Natural killer cell (primary cell): Measurements from ENCODE around the gene KMT2A. TPM values are rescaled to one million over a fixed set of nuclear protein-coding genes. Genes with fewer than 3 reads are reported as not detected.
A peak's percentile ranks its signal among the peaks of the same experiment; 100 is the strongest.

Experiments
- ATAC-seq, 3 donors: fragments of 150-1000 bp in 2 of 3; fragments of 200-7000 bp in 1 of 3; cut with Tn5 transposase; 1 replicate in 1 of 3; 2 replicates in 2 of 3; pipeline ENCODE4 v1.10.0; 2021; ENCODE audit warnings: mild to moderate bottlenecking in 2 of 3, moderate library complexity in 2 of 3
- DNase-seq, 2 donors: peaks; one replicate each; pipeline versions ENCODE4 v3.0.0 to v3.0.0-alpha.2; 2013 to 2021; ENCODE audit warnings: mixed read lengths in 1 of 2
- H3K27ac ChIP-seq: one replicate; pipeline ENCODE4 v1.5.1; 2013; ENCODE audit warnings: mild to moderate bottlenecking, low read length
- H3K27me3 ChIP-seq: one replicate; pipeline ENCODE4 v1.6.1; 2013; ENCODE audit warnings: low read length; ENCODE audit not compliant: control insufficient read depth, insufficient read depth
- H3K36me3 ChIP-seq: one replicate; pipeline ENCODE4 v1.6.1; 2013; ENCODE audit warnings: low read length; ENCODE audit not compliant: control insufficient read depth, insufficient read depth
- H3K4me1 ChIP-seq: one replicate; pipeline ENCODE4 v1.6.1; 2013; ENCODE audit warnings: low read length; ENCODE audit not compliant: control insufficient read depth, insufficient read depth
- H3K4me3 ChIP-seq: one replicate; pipeline ENCODE4 v1.5.1; 2013; ENCODE audit warnings: low read length
- H3K9me3 ChIP-seq: one replicate; pipeline ENCODE4 v1.6.1; 2013; ENCODE audit warnings: low read length; ENCODE audit not compliant: control insufficient read depth, insufficient read depth
- H3K27ac Mint-ChIP-seq, 2 donors: one replicate each; pipeline ENCODE4 v1.8.0; 2022; ENCODE audit warnings: mild to moderate bottlenecking in 2 of 2, mixed read lengths in 2 of 2, moderate library complexity in 1 of 2
- H3K27me3 Mint-ChIP-seq, 2 donors: one replicate each; pipeline ENCODE4 v1.8.0; 2022; ENCODE audit warnings: low read depth in 2 of 2, mixed read lengths in 2 of 2
- H3K36me3 Mint-ChIP-seq: one replicate; pipeline ENCODE4 v1.8.0; 2022; ENCODE audit warnings: mixed read lengths
- H3K4me1 Mint-ChIP-seq, 2 donors: one replicate each; pipeline ENCODE4 v1.8.0; 2022; ENCODE audit warnings: mixed read lengths in 2 of 2
- H3K4me3 Mint-ChIP-seq: one replicate; pipeline ENCODE4 v1.8.0; 2022; ENCODE audit warnings: mild to moderate bottlenecking, moderate library complexity, mixed read lengths
- H3K9me3 Mint-ChIP-seq, 2 donors: one replicate each; pipeline ENCODE4 v1.8.0; 2022; ENCODE audit warnings: mixed read lengths in 2 of 2
- CTCF ChIP-seq: fragments of 200-600 bp; IDR thresholded peaks from one replicate; pipeline ENCODE4 v1.8.0; 2022; ENCODE audit warnings: antibody characterized with exemption
- WGBS: methylation state at CpG from one replicate; pipeline ENCODE4 v1.1.7; 2013; ENCODE audit warnings: missing lambda C conversion rate; ENCODE audit not compliant: insufficient coverage; 5-methylcytosine and 5-hydroxymethylcytosine counted together
- intact Hi-C: fragments of 100-400 bp; cut with micrococcal nuclease; formaldehyde crosslinking; loops from one replicate; pipeline ENCODE4 v1.14.2; 2022
- total RNA-seq, 4 donors: library from RNA; stranded (reverse); fragments of 120-200 nt in 1 of 4; gene quantifications; one replicate each; pipeline versions ENCODE4 v1.2.3 to v1.2.4, GENCODE V29; 2013 to 2022

Gene KMT2A
- total RNA-seq, 3 donors from 2014 or later (not counting 1 experiment from before 2014, with no cell fraction given): 146 to 176 (median 157) TPM

- H3K4me1 Mint-ChIP-seq: peaks cover 42% of the 10 kb centered on the region in 2 donors
- Histone ChIP-seq H3K9me3 (no peaks in the 10 kb centered on the region), H3K36me3 (peaks cover 33% of the 10 kb centered on the region), H3K27ac (no peak overlapping the region), H3K4me1 (peaks cover 10% of the 10 kb centered on the region), H3K27me3 (no peaks in the 10 kb centered on the region), H3K4me3 (no peak overlapping the region)
- intact Hi-C loops: no loop called here
- DNase-seq (no peak), ATAC-seq (no peak)
- H3K9me3 Mint-ChIP-seq: no peaks in the 10 kb centered on the region
- no peaks in the 10 kb centered on the region for H3K36me3 Mint-ChIP-seq
- H3K27me3 Mint-ChIP-seq: no peaks in the 10 kb centered on the region
- no peak overlapping the region for H3K4me3 Mint-ChIP-seq
- 91% methylated on average over 7 of the region's 7 CpGs for WGBS
- H3K27ac Mint-ChIP-seq: peak overlapping the region; percentile 45 to 60
- no peak for TF ChIP-seq CTCF
Measured at GRCh38 chr11:118406599-118407166, 29.6 kb upstream of the KMT2A start.

GRCh38 chr11:118410055-118410745 is 26.1 kb upstream of the KMT2A start:
- H3K4me3 ChIP-seq: no peak overlapping the region
- H3K9me3 Mint-ChIP-seq: no peaks in the 10 kb centered on the region
- no peaks in the 10 kb centered on the region for H3K4me1 ChIP-seq
- no peak for TF ChIP-seq CTCF
- 93% methylated on average over 5 of the region's 7 CpGs for WGBS
- no peak for ATAC-seq
- no peak overlapping the region for H3K4me3 Mint-ChIP-seq
- peak overlapping the region; percentile 25 to 35 for H3K27ac Mint-ChIP-seq
- intact Hi-C loops: no loop called here
- H3K36me3 ChIP-seq: peaks cover 31% of the 10 kb centered on the region
- H3K36me3 Mint-ChIP-seq: no peaks in the 10 kb centered on the region
- H3K4me1 Mint-ChIP-seq: peaks cover 20% of the 10 kb centered on the region in 2 donors
- no peaks in the 10 kb centered on the region for H3K9me3 ChIP-seq
- no peaks in the 10 kb centered on the region for H3K27me3 ChIP-seq
- H3K27me3 Mint-ChIP-seq: no peaks in the 10 kb centered on the region
- no peak overlapping the region for H3K27ac ChIP-seq
- no peak for DNase-seq

GRCh38 chr11:118411530-118411929 is 24.8 kb upstream of the KMT2A start:
- Histone ChIP-seq H3K27me3 (no peaks in the 10 kb centered on the region), H3K4me1 (no peaks in the 10 kb centered on the region), H3K9me3 (no peaks in the 10 kb centered on the region), H3K36me3 (peaks cover 29% of the 10 kb centered on the region), H3K27ac (no peak overlapping the region), H3K4me3 (no peak overlapping the region)
- no peak for DNase-seq
- Mint-ChIP-seq H3K4me3 (no peak overlapping the region), H3K27ac (no peak overlapping the region), H3K36me3 (no peaks in the 10 kb centered on the region), H3K27me3 (no peaks in the 10 kb centered on the region), H3K9me3 (no peaks in the 10 kb centered on the region), H3K4me1 (peaks cover 11 to 15% of the 10 kb centered on the region in 2 donors)
- WGBS: 80% methylated on average over 4 of the region's 4 CpGs
- no peak for ATAC-seq
- TF ChIP-seq CTCF: no peak
- intact Hi-C loops: no loop called here
